H9 (cell line): Measurements from ENCODE around the gene ACOT7. TPM values are rescaled to one million over a fixed set of nuclear protein-coding genes. Genes with fewer than 3 reads are reported as not detected.

Experiments used
- DNase-seq: peaks from one replicate; pipeline ENCODE4 v3.0.0-alpha.2; 2017
- H2AFZ ChIP-seq: one replicate; pipeline ENCODE4 v1.6.1; 2013; ENCODE audit warnings: mild to moderate bottlenecking, low read length, control low read depth, moderate library complexity
- H2AK5ac ChIP-seq: 2 replicates; pipeline ENCODE4 v1.6.1; 2013; ENCODE audit warnings: low read length, control low read depth, mixed read lengths; ENCODE audit not compliant: insufficient read length
- H2BK120ac ChIP-seq: one replicate; pipeline ENCODE4 v1.6.1; 2013; ENCODE audit warnings: low read depth, mild to moderate bottlenecking, low read length, control low read depth, inconsistent platforms; ENCODE audit not compliant: poor library complexity, severe bottlenecking
- H2BK12ac ChIP-seq: 2 replicates; pipeline ENCODE4 v1.6.1; 2013; ENCODE audit warnings: low read length, control low read depth, mixed read lengths, low read depth; ENCODE audit not compliant: insufficient read length
- H2BK15ac ChIP-seq: 2 replicates; pipeline ENCODE4 v1.6.1; 2013; ENCODE audit warnings: low read depth, low read length, control low read depth
- H2BK20ac ChIP-seq: one replicate; pipeline ENCODE4 v1.6.1; 2013; ENCODE audit warnings: low read depth, mild to moderate bottlenecking, low read length, control low read depth, inconsistent platforms; ENCODE audit not compliant: poor library complexity, severe bottlenecking
- H2BK5ac ChIP-seq: 2 replicates; pipeline ENCODE4 v1.6.1; 2013; ENCODE audit warnings: low read length, control low read depth, mixed read lengths; ENCODE audit not compliant: insufficient read length
- H3K14ac ChIP-seq: 2 replicates; pipeline ENCODE4 v1.6.1; 2013; ENCODE audit warnings: low read length, control low read depth; ENCODE audit not compliant: insufficient read depth
- H3K18ac ChIP-seq: 2 replicates; pipeline ENCODE4 v1.6.1; 2013; ENCODE audit warnings: low read depth, mild to moderate bottlenecking, mixed read lengths, low read length, control low read depth; ENCODE audit not compliant: insufficient read length
- H3K23ac ChIP-seq: 2 replicates; pipeline ENCODE4 v1.6.1; 2013; ENCODE audit warnings: low read length, control low read depth, mixed read lengths, low read depth; ENCODE audit not compliant: insufficient read length
- H3K23me2 ChIP-seq: 2 replicates; pipeline ENCODE4 v1.6.1; 2013; ENCODE audit warnings: low read depth, mild to moderate bottlenecking, mixed read lengths, low read length, control low read depth; ENCODE audit not compliant: insufficient read length, poor library complexity, severe bottlenecking
- H3K27ac ChIP-seq: 2 replicates; pipeline ENCODE4 v1.5.1; 2013; ENCODE audit warnings: low read length, control low read depth, mixed read lengths, low read depth; ENCODE audit not compliant: insufficient read length
- H3K27me3 ChIP-seq: 2 replicates; pipeline ENCODE4 v1.6.1; 2013; ENCODE audit warnings: low read length, control low read depth, inconsistent platforms; ENCODE audit not compliant: insufficient read depth
- H3K4ac ChIP-seq: 2 replicates; pipeline ENCODE4 v1.6.1; 2013; ENCODE audit warnings: low read depth, mild to moderate bottlenecking, control low read depth, inconsistent platforms, low read length, moderate library complexity
- H3K4me1 ChIP-seq: 2 replicates; pipeline ENCODE4 v1.6.1; 2013; ENCODE audit warnings: low read length, control low read depth, inconsistent platforms; ENCODE audit not compliant: insufficient read depth
- H3K4me2 ChIP-seq: 2 replicates; pipeline ENCODE4 v1.6.1; 2013; ENCODE audit warnings: low read length, control low read depth, mixed read lengths; ENCODE audit not compliant: insufficient read length, insufficient read depth
- H3K56ac ChIP-seq: 2 replicates; pipeline ENCODE4 v1.6.1; 2013; ENCODE audit warnings: low read depth, mild to moderate bottlenecking, mixed read lengths, low read length, control low read depth; ENCODE audit not compliant: insufficient read length
- H3K79me1 ChIP-seq: 2 replicates; pipeline ENCODE4 v1.6.1; 2013; ENCODE audit warnings: low read depth, mild to moderate bottlenecking, moderate library complexity, low read length, control low read depth, inconsistent platforms; ENCODE audit not compliant: insufficient read depth, poor library complexity, severe bottlenecking
- H3K79me2 ChIP-seq: 2 replicates; pipeline ENCODE4 v1.6.1; 2013; ENCODE audit warnings: low read length, control low read depth, inconsistent platforms; ENCODE audit not compliant: insufficient read depth
- H3K9ac ChIP-seq: 2 replicates; pipeline ENCODE4 v1.6.1; 2013; ENCODE audit warnings: low read length, control low read depth, mixed read lengths; ENCODE audit not compliant: insufficient read length; ENCODE audit errors: extremely low read depth
- H3K9me3 ChIP-seq: one replicate; pipeline ENCODE4 v1.6.1; 2013; ENCODE audit warnings: low read depth, low read length, inconsistent platforms; ENCODE audit not compliant: control insufficient read depth
- H3T11ph ChIP-seq: one replicate; pipeline ENCODE4 v1.6.1; 2013; ENCODE audit warnings: mild to moderate bottlenecking, low read length, control low read depth, inconsistent platforms
- H4K20me1 ChIP-seq: one replicate; pipeline ENCODE4 v1.6.1; 2013; ENCODE audit not compliant: control insufficient read depth, insufficient read length, insufficient read depth
- H4K5ac ChIP-seq: 2 replicates; pipeline ENCODE4 v1.6.1; 2013; ENCODE audit warnings: low read depth, mild to moderate bottlenecking, mixed read lengths, low read length, control low read depth; ENCODE audit not compliant: insufficient read length
- H4K8ac ChIP-seq: replicated peaks from 2 replicates; pipeline ENCODE4 v1.6.1; 2013; ENCODE audit warnings: low read length, control low read depth, mixed read lengths, low read depth; ENCODE audit not compliant: insufficient read length
- H4K91ac ChIP-seq: 2 replicates; pipeline ENCODE4 v1.6.1; 2013; ENCODE audit warnings: low read depth, mild to moderate bottlenecking, moderate library complexity, mixed read lengths, low read length, control low read depth; ENCODE audit not compliant: insufficient read length
- H3K27ac Mint-ChIP-seq, 3 experiments: 2 replicates in 2 of 3; 3 replicates in 1 of 3; pipeline ENCODE4 v1.8.0; 2020 to 2021; ENCODE audit warnings: mixed read lengths in 3 of 3, mild to moderate bottlenecking in 1 of 3, moderate library complexity in 1 of 3
- H3K27me3 Mint-ChIP-seq: 2 replicates; pipeline ENCODE4 v1.8.0; 2021; ENCODE audit warnings: low read depth, mild to moderate bottlenecking, moderate library complexity, mixed read lengths
- H3K36me3 Mint-ChIP-seq, 3 experiments: 2 replicates in 2 of 3; 3 replicates in 1 of 3; pipeline ENCODE4 v1.8.0; 2020 to 2021; ENCODE audit warnings: low read depth in 3 of 3, mixed read lengths in 3 of 3; ENCODE audit not compliant: insufficient read depth in 1 of 3
- H3K4me1 Mint-ChIP-seq, 2 experiments: 2 replicates each; pipeline ENCODE4 v1.8.0; 2020; ENCODE audit warnings: mixed read lengths in 2 of 2
- H3K4me3 Mint-ChIP-seq, 2 experiments: 2 replicates in 1 of 2; 3 replicates in 1 of 2; pipeline ENCODE4 v1.8.0; 2020 to 2021; ENCODE audit warnings: mild to moderate bottlenecking in 2 of 2, mixed read lengths in 2 of 2, moderate library complexity in 1 of 2
- H3K9me3 Mint-ChIP-seq, 2 experiments: 2 replicates in 1 of 2; 3 replicates in 1 of 2; pipeline ENCODE4 v1.8.0; 2020; ENCODE audit warnings: mild to moderate bottlenecking in 2 of 2, mixed read lengths in 2 of 2, moderate library complexity in 1 of 2
- WGBS: extraction: QIAGEN DNeasy Blood & Tissue Kit; methylation state at CpG from one replicate; pipeline ENCODE4 v1.1.7; 2013; ENCODE audit warnings: missing lambda C conversion rate, low lambda C conversion rate, mixed read lengths; ENCODE audit not compliant: insufficient read length; ENCODE audit errors: extremely low coverage; 5-methylcytosine and 5-hydroxymethylcytosine counted together
- total RNA-seq: library from RNA; stranded (reverse); gene quantifications from 2 replicates; pipeline ENCODE4 v1.2.1, GENCODE V29; 2021
- TF ChIP-seq, protein P1 (sequence below): fragments of 200-600 bp; sonication (generic); conservative IDR thresholded peaks from 3 replicates; pipeline ENCODE4 v1.8.0; 2021; ENCODE audit warnings: antibody characterized with exemption, mild to moderate bottlenecking

The ACOT7 gene
- total RNA-seq, 1 experiment from 2014 or later, result 87.4 TPM

- no peaks in the 10 kb centered on the region for H3K9me3 Mint-ChIP-seq
- Histone ChIP-seq H3K79me1 (no peaks in the 10 kb centered on the region), H3K4me1 (peaks cover 2% of the 10 kb centered on the region; the same call in 1 of the 2 replicates), H2BK5ac (no peak overlapping the region), H3K56ac (no peak overlapping the region), H3K4ac (no peak overlapping the region), H2AK5ac (no peak overlapping the region), H4K5ac (no peak overlapping the region), H3K9ac (no peak overlapping the region), H2BK12ac (no peak overlapping the region), H2BK120ac (no peak overlapping the region), H3K23me2 (peaks cover 22% of the 10 kb centered on the region), H2BK20ac (no peak overlapping the region), H2BK15ac (no peak overlapping the region), H3K27ac (no peak overlapping the region), H3K14ac (no peak overlapping the region), H2AFZ (no peak overlapping the region), H3K27me3 (peaks cover 18% of the 10 kb centered on the region; the same call in 1 of the 2 replicates), H3K4me2 (no peak overlapping the region), H4K20me1 (no peaks in the 10 kb centered on the region), H3K9me3 (no peaks in the 10 kb centered on the region), H4K8ac (no peak overlapping the region), H3K23ac (no peak overlapping the region), H4K91ac (no peak overlapping the region), H3K79me2 (no peaks in the 10 kb centered on the region), H3K18ac (no peak overlapping the region), H3T11ph (no peak overlapping the region)
- H3K36me3 Mint-ChIP-seq, result no peaks in the 10 kb centered on the region
- H3K27ac Mint-ChIP-seq, result no peak overlapping the region; a peak in 1 of 7 replicates
- WGBS, result no CpG with 5 or more reads among the region's 5 CpGs
- H3K4me1 Mint-ChIP-seq, result peaks cover 26 to 27% of the 10 kb centered on the region in 2 experiments
- H3K27me3 Mint-ChIP-seq, result peaks cover 62% of the 10 kb centered on the region
- no peak for DNase-seq
- no peak overlapping the region for H3K4me3 Mint-ChIP-seq
- TF ChIP-seq, protein P1, sequence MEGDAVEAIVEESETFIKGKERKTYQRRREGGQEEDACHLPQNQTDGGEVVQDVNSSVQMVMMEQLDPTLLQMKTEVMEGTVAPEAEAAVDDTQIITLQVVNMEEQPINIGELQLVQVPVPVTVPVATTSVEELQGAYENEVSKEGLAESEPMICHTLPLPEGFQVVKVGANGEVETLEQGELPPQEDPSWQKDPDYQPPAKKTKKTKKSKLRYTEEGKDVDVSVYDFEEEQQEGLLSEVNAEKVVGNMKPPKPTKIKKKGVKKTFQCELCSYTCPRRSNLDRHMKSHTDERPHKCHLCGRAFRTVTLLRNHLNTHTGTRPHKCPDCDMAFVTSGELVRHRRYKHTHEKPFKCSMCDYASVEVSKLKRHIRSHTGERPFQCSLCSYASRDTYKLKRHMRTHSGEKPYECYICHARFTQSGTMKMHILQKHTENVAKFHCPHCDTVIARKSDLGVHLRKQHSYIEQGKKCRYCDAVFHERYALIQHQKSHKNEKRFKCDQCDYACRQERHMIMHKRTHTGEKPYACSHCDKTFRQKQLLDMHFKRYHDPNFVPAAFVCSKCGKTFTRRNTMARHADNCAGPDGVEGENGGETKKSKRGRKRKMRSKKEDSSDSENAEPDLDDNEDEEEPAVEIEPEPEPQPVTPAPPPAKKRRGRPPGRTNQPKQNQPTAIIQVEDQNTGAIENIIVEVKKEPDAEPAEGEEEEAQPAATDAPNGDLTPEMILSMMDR, result no peak
These were observed 145.9 kb downstream of the ACOT7 start for GRCh38 chr1:6247651-6248050.
